Esophagus squamous epithelium (tissue), 4 donors: Measurements from ENCODE around the gene PTK6.

ENCODE experiments used
- POLR2A ChIP-seq, 4 donors: fragments of 450-650 bp; IDR thresholded peaks; one replicate each; pipeline ENCODE4 v1.6.1; 2017; ENCODE audit warnings: antibody characterized with exemption in 4 of 4, mild to moderate bottlenecking in 4 of 4, moderate library complexity in 3 of 4
- TF ChIP-seq, protein P1 (sequence below), 6 experiments: fragments of 450-650 bp in 4 of 6; fragments of 200-600 bp in 2 of 6; sonication (generic) in 2 of 6; IDR thresholded peaks; one replicate each; pipeline ENCODE4 v1.5.1; 2016 to 2019; ENCODE audit warnings: antibody characterized with exemption in 6 of 6, mild to moderate bottlenecking in 4 of 6, moderate library complexity in 4 of 6

GRCh38 chr20:63504642-63505041 lies 32.5 kb downstream of the PTK6 start:
- TF ChIP-seq, protein P1, sequence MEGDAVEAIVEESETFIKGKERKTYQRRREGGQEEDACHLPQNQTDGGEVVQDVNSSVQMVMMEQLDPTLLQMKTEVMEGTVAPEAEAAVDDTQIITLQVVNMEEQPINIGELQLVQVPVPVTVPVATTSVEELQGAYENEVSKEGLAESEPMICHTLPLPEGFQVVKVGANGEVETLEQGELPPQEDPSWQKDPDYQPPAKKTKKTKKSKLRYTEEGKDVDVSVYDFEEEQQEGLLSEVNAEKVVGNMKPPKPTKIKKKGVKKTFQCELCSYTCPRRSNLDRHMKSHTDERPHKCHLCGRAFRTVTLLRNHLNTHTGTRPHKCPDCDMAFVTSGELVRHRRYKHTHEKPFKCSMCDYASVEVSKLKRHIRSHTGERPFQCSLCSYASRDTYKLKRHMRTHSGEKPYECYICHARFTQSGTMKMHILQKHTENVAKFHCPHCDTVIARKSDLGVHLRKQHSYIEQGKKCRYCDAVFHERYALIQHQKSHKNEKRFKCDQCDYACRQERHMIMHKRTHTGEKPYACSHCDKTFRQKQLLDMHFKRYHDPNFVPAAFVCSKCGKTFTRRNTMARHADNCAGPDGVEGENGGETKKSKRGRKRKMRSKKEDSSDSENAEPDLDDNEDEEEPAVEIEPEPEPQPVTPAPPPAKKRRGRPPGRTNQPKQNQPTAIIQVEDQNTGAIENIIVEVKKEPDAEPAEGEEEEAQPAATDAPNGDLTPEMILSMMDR (IDR thresholded peaks at IDR 0.05) = no peak
- no peak for TF ChIP-seq POLR2A (IDR thresholded peaks at IDR 0.05)
